Activated CD4-positive, alpha-beta memory T cell treated with anti-CD3 and anti-CD28 coated beads, Interleukin-2, amount 10 ng/mL, durations not matched to agents 7 days and 5 days (primary cell): Measurements from ENCODE around the gene KCNQ1OT1. TPM values are rescaled to one million over a fixed set of nuclear protein-coding genes. Genes with fewer than 3 reads are reported as not detected.
A peak's percentile ranks its signal among the peaks of the same experiment; 100 is the strongest.

Experiments
- CTCF ChIA-PET: fragments of 350-600 bp; sonication (Branson Sonifier 250); formaldehyde crosslinking; loops from one replicate; lab custom pipeline; 2021; ENCODE audit warnings: antibody characterized with exemption, inconsistent platforms; lab: Charles Lee
- POLR2A ChIA-PET: fragments of 350-600 bp; sonication (Branson Sonifier 250); formaldehyde crosslinking; loops from one replicate; lab custom pipeline; 2021; ENCODE audit warnings: antibody characterized with exemption; lab: Charles Lee
- DNase-seq: peaks from one replicate; pipeline ENCODE4 v3.0.0-alpha.2; 2020
- H3K27ac Mint-ChIP-seq: one replicate; pipeline ENCODE4 v1.8.0; 2021; ENCODE audit warnings: mild to moderate bottlenecking, mixed read lengths
- H3K27me3 Mint-ChIP-seq: one replicate; pipeline ENCODE4 v1.8.0; 2021; ENCODE audit warnings: mixed read lengths
- H3K36me3 Mint-ChIP-seq: one replicate; pipeline ENCODE4 v1.8.0; 2021; ENCODE audit warnings: low read depth, mixed read lengths
- H3K4me1 Mint-ChIP-seq: one replicate; pipeline ENCODE4 v1.8.0; 2021; ENCODE audit warnings: mixed read lengths
- H3K4me3 Mint-ChIP-seq: one replicate; pipeline ENCODE4 v1.8.0; 2021; ENCODE audit warnings: mild to moderate bottlenecking, mixed read lengths
- H3K9me3 Mint-ChIP-seq: one replicate; pipeline ENCODE4 v1.8.0; 2021; ENCODE audit warnings: mixed read lengths
- total RNA-seq, 2 experiments: library from RNA; stranded (reverse); gene quantifications; one replicate each; pipeline ENCODE4 v1.2.3, GENCODE V29; 2021

Gene KCNQ1OT1
- total RNA-seq, 2 experiments from 2014 or later: 0.25 to 0.28 TPM

DNA sequence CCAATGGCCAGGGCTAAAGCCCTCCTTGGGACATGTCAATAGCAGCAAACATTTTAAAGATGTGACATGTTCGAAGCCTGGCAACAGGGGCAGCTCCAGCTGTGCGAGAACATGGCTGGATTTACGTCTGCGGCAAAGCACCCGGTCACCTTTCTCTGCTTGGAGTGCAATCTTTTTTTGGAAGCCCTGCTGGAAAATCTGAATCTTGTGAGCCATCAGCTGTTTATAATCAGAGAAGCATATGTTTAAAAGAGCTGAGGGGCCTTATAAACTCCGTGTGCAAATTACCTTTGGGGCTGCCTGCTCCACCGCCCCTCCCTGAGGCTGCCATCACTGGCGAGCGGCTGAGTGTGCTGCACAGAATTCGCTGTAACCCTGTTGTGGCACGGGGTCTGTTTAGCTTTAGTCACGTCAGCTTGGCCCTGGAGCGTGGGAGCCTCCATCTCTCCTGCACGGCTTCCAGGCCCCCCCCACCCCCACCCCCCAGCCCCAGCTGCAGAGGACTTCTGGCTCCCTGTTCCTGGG, 9.0 kb upstream of the KCNQ1OT1 start:
- no peak overlapping the region for H3K4me3 Mint-ChIP-seq
- CTCF ChIA-PET: no interaction called here
- no peaks in the 10 kb centered on the region for H3K4me1 Mint-ChIP-seq

DNA sequence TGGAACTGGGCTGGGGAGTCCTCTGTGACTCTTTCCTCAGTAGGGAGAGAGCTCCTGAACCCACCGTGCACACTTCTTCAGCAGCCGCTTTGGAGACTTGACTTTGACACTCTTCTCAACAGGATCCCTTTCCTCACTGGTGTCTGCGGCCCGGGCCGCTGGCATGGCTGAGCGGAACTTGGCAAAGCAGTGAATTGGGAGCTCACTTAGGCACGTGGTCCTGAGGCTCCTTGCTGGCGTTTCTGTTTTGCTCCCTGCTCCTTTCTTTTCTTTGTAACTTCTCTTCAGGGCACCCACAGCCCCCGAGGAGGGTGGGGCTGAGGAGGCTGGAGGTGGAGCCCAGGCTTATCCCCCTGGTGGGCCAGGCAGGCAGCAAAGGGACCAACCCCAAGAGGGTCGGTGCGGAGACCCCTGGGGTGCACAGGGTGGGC, 8.4 kb upstream of the KCNQ1OT1 start:
- Mint-ChIP-seq H3K27ac (no peak overlapping the region), H3K27me3 (no peaks in the 10 kb centered on the region), H3K4me1 (no peaks in the 10 kb centered on the region), H3K4me3 (no peak overlapping the region), H3K36me3 (no peaks in the 10 kb centered on the region), H3K9me3 (peaks cover 2% of the 10 kb centered on the region)
- POLR2A ChIA-PET: no interaction called here
- CTCF ChIA-PET: no interaction called here
- no peak for DNase-seq

More for the DNA sequence above, 9.0 kb upstream of the KCNQ1OT1 start:
- POLR2A ChIA-PET: no interaction called here
- peaks cover 2% of the 10 kb centered on the region for H3K9me3 Mint-ChIP-seq
- no peak for DNase-seq
- H3K36me3 Mint-ChIP-seq: no peaks in the 10 kb centered on the region
- no peaks in the 10 kb centered on the region for H3K27me3 Mint-ChIP-seq
- H3K27ac Mint-ChIP-seq: no peak overlapping the region

DNA sequence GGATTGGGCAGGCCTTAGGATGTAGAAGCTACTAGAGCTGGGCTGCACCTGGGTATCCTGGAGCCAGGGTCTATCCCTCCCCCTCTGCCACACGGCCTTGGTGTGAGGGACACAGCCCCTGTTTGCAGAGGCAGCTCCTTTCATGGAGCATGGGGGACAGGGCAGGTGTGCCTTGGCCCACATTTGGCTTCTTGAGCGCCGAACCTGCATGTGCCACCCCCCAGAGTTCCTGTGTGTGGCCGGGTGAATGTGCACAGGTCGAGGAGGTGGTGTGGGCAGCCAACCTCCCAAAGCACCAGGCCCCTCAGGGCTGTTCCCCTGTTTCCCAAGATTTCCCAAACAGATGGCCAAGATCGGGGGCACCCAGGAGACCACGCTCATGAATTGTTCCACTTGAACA, 7.9 kb upstream of the KCNQ1OT1 start:
- no peak overlapping the region for H3K27ac Mint-ChIP-seq
- no peak overlapping the region for H3K4me3 Mint-ChIP-seq
- no peaks in the 10 kb centered on the region for H3K36me3 Mint-ChIP-seq
- peaks cover 2% of the 10 kb centered on the region for H3K9me3 Mint-ChIP-seq
- H3K4me1 Mint-ChIP-seq: no peaks in the 10 kb centered on the region
- ChIA-PET POLR2A (no interaction called here), CTCF (no interaction called here)
- no peak for DNase-seq
- no peaks in the 10 kb centered on the region for H3K27me3 Mint-ChIP-seq

- Mint-ChIP-seq H3K4me3 (no peak overlapping the region), H3K27me3 (no peaks in the 10 kb centered on the region), H3K9me3 (peaks cover 2% of the 10 kb centered on the region), H3K27ac (no peak overlapping the region), H3K36me3 (no peaks in the 10 kb centered on the region), H3K4me1 (peaks cover 2% of the 10 kb centered on the region)
- CTCF ChIA-PET: no interaction called here
- no peak for DNase-seq
- POLR2A ChIA-PET: no interaction called here
Observed at GRCh38 chr11:2706321-2706720, 6.5 kb upstream of the KCNQ1OT1 start.

DNA sequence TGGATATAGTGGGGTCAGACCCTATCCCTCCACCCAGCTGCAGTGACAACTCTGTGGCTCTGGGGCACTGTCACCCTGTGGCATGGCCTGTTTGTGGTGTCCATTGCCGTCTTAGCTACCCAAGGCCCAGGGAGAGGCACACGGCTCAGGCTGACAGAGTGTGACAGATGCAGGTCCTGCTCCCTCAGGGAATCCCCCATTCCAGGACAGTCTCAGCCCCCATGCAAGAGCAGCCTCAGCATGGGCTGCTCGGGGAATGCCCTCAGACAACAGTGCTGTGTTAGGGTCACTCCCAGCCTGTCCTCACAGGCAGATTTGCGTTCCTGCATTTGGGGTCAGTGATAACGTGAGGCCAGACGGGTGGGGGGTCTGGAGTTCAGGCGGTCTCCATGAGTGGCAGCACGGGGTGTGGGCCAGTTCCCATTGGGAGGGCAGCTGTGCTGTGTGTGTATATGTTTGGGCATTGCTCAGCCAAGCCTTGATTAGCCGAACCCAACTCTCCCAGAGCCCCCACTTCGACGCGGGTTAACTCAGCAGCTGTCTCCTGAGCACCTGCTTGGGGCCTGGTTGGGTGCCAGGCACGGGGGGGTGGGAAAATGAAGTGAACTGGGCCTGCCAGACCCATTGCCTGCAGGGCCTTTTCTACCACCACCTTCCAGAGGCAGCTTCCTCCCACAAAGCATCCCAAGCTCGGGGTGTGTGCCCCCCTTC, 5.3 kb upstream of the KCNQ1OT1 start:
- DNase-seq: no peak
- H3K4me1 Mint-ChIP-seq: peaks cover 2% of the 10 kb centered on the region
- no peaks in the 10 kb centered on the region for H3K36me3 Mint-ChIP-seq
- no peak overlapping the region for H3K4me3 Mint-ChIP-seq
- peaks cover 2% of the 10 kb centered on the region for H3K9me3 Mint-ChIP-seq
- no peak overlapping the region for H3K27ac Mint-ChIP-seq
- H3K27me3 Mint-ChIP-seq: no peaks in the 10 kb centered on the region
- ChIA-PET CTCF (no interaction called here), POLR2A (no interaction called here)

DNA sequence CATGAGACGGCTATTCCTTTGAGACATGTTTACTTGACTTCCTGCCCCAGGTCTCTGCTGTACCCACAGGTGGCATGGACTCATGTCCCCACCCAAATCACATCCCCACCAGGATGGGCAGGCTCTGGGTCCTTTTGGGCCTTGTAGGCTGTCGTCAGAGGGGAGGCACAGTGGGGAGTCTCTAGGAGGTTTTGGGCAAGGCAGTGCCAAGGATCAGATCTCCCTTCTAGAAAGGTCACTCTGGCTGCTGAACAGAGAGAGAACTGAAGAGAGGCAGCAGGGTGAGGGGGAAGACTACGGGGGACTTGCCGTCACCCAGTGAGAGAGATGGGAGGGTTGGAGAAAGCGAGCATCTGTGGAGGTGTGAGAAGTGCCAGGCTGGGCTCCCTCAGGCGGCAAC, 4.6 kb upstream of the KCNQ1OT1 start:
- ChIA-PET POLR2A (no interaction called here), CTCF (no interaction called here)
- Mint-ChIP-seq H3K4me1 (peaks cover 2% of the 10 kb centered on the region), H3K4me3 (no peak overlapping the region), H3K36me3 (no peaks in the 10 kb centered on the region), H3K9me3 (peaks cover 2% of the 10 kb centered on the region), H3K27me3 (no peaks in the 10 kb centered on the region), H3K27ac (no peak overlapping the region)
- no peak for DNase-seq

DNA sequence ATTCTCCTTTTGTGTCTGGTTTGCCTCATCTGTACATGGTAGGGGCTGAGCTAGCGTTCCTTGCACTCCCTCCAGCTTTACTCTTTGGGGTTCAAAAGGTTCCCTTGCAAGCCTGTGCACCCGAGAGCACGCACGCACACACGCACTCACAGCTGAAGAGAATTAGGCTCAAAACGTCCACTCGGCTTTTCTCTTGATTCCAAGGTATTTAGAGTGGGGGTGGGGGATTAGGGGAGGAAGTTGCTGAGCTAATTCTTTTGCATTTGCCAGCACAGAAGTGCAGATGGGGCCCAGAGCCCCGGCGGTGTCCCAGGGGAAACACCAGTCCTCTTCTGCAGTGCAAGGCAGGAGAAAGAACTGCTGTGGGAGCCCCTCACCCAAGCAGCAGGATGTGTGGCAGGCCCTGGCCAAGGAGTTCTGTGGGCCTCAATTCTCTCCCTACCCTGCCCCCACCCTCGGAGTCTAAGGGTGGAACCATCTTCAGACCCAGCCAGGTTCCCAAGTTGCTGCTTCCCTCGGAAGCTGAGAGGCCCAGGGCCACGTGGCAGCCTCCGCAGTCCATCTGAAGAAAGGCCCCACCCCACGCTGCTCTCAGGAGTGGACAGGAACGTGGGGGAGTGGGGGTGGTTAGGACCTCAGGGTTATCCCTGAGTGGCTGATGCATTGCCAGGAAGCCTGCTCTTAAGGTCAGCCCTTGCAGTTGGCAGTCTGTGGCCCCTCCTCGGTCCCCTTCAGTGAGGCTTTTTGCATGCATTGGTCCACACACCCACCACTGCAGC, 3.8 kb upstream of the KCNQ1OT1 start:
- no peaks in the 10 kb centered on the region for H3K36me3 Mint-ChIP-seq
- no peak overlapping the region for H3K4me3 Mint-ChIP-seq
- POLR2A ChIA-PET: no interaction called here
- no peak overlapping the region for H3K27ac Mint-ChIP-seq
- H3K9me3 Mint-ChIP-seq: peaks cover 2% of the 10 kb centered on the region
- no peak for DNase-seq
- CTCF ChIA-PET: interaction anchor here (0.6 kb wide), 1 partner anchor 55 kb away, joined by 4 read pairs; no protein-coding TSS in a partner anchor
- H3K27me3 Mint-ChIP-seq: no peaks in the 10 kb centered on the region
- H3K4me1 Mint-ChIP-seq: peaks cover 7% of the 10 kb centered on the region

DNA sequence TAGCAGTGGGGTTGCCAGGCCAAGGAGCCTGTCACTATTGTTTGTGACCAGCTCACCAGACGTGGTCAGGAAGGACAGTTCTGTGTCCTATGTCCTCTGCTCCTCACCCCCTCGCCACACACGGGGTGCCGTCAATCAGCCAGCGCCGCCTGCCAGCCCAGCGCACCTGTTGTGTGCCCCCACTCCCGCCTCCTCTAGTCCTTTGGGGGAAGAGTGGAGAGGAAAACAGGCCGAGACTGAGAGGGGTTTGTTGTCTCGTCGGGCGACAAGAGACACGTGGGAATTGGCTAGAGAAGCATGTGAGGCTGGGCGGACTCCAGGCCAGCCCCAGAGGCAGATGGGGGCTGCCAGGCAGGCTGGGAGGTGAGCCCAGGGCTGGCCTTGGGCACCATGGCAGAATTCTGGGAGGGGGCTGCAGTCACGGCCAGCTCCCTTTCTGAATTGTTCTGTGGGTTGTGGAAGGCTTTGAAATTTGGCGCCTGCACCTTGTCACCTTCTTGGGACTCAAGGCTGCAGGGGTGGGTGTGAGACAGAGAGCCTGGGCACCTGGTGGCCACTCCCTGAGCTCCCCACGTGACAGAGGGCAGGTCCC, 3.1 kb upstream of the KCNQ1OT1 start:
- peaks cover 11% of the 10 kb centered on the region for H3K4me1 Mint-ChIP-seq
- H3K9me3 Mint-ChIP-seq: peaks cover 2% of the 10 kb centered on the region
- CTCF ChIA-PET: interaction anchor here (0.9 kb wide), 1 partner anchor 11 kb away, joined by 3 read pairs; no protein-coding TSS in a partner anchor
- no peaks in the 10 kb centered on the region for H3K27me3 Mint-ChIP-seq
- DNase-seq: no peak
- no peaks in the 10 kb centered on the region for H3K36me3 Mint-ChIP-seq
- no peak overlapping the region for H3K27ac Mint-ChIP-seq
- no peak overlapping the region for H3K4me3 Mint-ChIP-seq
- POLR2A ChIA-PET: no interaction called here

DNA sequence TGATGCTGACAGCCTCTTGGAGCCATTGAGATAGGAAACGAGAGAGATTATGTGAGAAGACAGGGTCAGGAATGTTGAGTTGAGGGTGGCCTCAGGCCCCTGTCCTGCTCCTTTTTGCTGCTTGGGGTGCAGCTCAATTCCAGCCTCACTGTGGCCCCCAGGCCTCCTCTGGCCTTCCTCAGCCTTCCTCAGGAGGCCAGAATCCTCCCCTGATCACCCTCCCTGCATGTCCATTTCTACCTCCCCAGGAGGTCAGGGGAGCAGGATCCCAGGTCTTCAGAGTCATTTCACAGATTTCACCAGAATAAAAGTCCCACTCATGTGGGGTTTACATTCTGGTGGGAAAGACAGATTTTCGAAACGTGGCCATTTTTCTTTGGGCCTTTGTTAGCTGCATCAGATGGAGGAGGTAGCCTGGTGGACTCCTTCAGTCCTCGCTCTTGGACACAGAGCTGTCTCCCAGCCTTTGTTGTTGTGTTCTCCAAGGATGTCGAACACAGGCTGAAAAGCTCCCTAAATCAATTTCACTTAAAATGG, 2.2 kb upstream of the KCNQ1OT1 start:
- POLR2A ChIA-PET: no interaction called here
- Mint-ChIP-seq H3K27ac (no peak overlapping the region), H3K4me1 (peaks cover 11% of the 10 kb centered on the region), H3K9me3 (peaks cover 2% of the 10 kb centered on the region), H3K27me3 (no peaks in the 10 kb centered on the region), H3K4me3 (no peak overlapping the region), H3K36me3 (no peaks in the 10 kb centered on the region)
- no peak for DNase-seq
- CTCF ChIA-PET: interaction anchor here (0.9 kb wide), 1 partner anchor 10 kb away, joined by 3 read pairs; no protein-coding TSS in a partner anchor

- Mint-ChIP-seq H3K36me3 (no peaks in the 10 kb centered on the region), H3K4me3 (peak overlapping the region; percentile 67), H3K4me1 (peaks cover 11% of the 10 kb centered on the region), H3K9me3 (peaks cover 2% of the 10 kb centered on the region), H3K27ac (peak overlapping the region; percentile 61), H3K27me3 (no peaks in the 10 kb centered on the region)
- POLR2A ChIA-PET: no interaction called here
- CTCF ChIA-PET: no interaction called here
- no peak for DNase-seq
Observed at GRCh38 chr11:2701230-2701629, 1.4 kb upstream of the KCNQ1OT1 start.

DNA sequence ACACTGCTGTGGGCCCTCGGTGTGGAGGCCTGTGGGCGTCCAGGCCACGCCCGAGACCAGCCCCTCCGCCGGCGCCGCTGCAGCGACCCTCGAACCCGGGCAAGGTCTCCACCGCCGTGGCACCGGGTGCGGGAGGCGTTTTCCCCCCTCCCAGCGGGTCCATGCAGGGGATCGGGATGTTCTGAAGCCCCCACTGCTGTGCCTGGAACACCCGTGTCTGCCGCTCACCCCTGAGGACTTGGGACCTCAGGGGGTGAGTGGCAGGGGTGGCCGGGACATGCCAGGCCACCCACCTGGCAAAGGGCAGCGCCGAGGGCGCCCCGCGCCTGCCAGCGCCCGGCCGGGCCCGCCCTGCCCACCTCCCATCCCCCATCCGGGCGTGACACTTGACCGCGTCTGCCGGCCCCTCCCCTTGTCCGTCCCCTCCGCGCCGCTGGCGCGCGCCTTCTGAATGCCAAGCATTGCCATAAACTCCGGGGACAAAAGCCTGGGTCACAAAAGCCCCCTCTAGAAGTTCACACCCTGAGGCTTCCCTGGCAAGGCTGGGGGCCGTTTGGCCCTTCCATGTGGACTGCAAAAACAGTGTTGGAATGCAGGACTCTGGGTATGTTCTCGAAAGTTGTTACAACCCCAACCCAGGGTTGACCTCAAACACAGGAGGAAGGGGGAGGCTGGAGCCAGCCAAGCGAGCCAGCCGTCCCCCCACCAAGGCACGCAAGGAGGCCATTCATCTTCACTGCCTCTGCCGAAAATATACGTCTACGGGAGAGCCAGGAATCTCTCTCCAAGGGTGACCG, 819 bp upstream of the KCNQ1OT1 start:
- H3K4me3 Mint-ChIP-seq: peak overlapping the region; percentile 79
- H3K27me3 Mint-ChIP-seq: no peaks in the 10 kb centered on the region
- peak; percentile 53 for DNase-seq
- H3K27ac Mint-ChIP-seq: peak overlapping the region; percentile 61
- ChIA-PET POLR2A (interaction anchor here (1.0 to 1.4 kb wide), 3 partner anchors 10 to 229 kb away, joined by 3 to 6 read pairs (median 3); partner anchors contain the start of gene PHLDA2), CTCF (no interaction called here)
- H3K4me1 Mint-ChIP-seq: peaks cover 11% of the 10 kb centered on the region
- no peaks in the 10 kb centered on the region for H3K36me3 Mint-ChIP-seq
- H3K9me3 Mint-ChIP-seq: no peaks in the 10 kb centered on the region

GRCh38 chr11:2699185-2699530, 636 bp downstream of the KCNQ1OT1 start:
- POLR2A ChIA-PET: interaction anchor here (1.0 to 1.4 kb wide), 3 partner anchors 8 to 230 kb away, joined by 3 to 6 read pairs (median 3); partner anchors contain the start of gene PHLDA2

More at GRCh38 chr11:2699185-2699530, 636 bp downstream of the KCNQ1OT1 start:
- H3K9me3 Mint-ChIP-seq: no peaks in the 10 kb centered on the region
- no peak overlapping the region for H3K27ac Mint-ChIP-seq
- H3K27me3 Mint-ChIP-seq: no peaks in the 10 kb centered on the region
- H3K36me3 Mint-ChIP-seq: no peaks in the 10 kb centered on the region
- CTCF ChIA-PET: no interaction called here
- no peak for DNase-seq
- H3K4me1 Mint-ChIP-seq: peaks cover 11% of the 10 kb centered on the region
- H3K4me3 Mint-ChIP-seq: peak overlapping the region; percentile 79
